Fibroblast of pulmonary artery (primary cell): ENCODE results near the gene OR6A2.
"Not testable (repeated sequence)": the region's sequence is repeated elsewhere in the genome, so short reads cannot be mapped to it uniquely, and the experiment has no call there.

Source experiments
- DNase-seq: peaks from one replicate; pipeline ENCODE4 v3.0.0-alpha.2; 2010; ENCODE audit warnings: low read depth
- H3K4me3 ChIP-seq: replicated peaks from 2 replicates; pipeline ENCODE4 v1.5.1; 2011; ENCODE audit warnings: low read depth, mild to moderate bottlenecking, control low read depth, low read length, moderate library complexity
- TF ChIP-seq, protein P1 (sequence below): IDR thresholded peaks from 2 replicates; pipeline ENCODE4 v1.5.1; 2011; ENCODE audit warnings: mild to moderate bottlenecking, control low read depth, low read length, inconsistent platforms; ENCODE audit errors: missing control alignments

Gene OR6A2

DNA sequence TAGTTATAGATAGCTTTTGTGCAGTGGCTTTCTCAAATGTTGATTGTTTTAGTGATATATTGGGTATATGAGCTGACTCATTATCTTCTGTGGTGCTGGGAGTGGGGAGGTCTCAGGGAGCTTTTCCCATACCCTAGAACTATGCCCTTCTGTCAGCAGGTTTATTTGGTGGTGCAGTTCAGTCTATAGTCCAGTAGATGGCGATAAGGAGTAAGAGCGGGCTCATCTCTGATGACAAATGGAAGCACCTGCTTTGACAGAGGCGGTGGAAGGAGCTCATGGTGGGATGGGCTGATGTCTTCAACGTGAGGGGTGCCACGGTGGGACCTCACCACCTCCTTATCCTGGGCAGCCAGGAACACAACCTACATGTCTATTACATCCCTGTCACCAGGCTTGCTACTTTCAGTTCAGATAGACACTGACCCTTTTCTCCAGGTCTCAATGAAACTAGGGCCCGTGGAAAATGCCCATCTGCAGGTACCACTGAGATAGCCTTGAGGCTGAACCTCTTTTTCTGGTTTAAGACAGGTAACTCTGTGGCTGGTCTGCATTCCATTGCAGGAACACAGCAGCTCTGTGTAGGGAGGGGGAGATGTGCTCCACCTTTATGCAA lies 13.0 kb upstream of the OR6A2 start:
- no peak overlapping the region for H3K4me3 ChIP-seq
- DNase-seq, result peak; percentile 55
- TF ChIP-seq, protein P1, sequence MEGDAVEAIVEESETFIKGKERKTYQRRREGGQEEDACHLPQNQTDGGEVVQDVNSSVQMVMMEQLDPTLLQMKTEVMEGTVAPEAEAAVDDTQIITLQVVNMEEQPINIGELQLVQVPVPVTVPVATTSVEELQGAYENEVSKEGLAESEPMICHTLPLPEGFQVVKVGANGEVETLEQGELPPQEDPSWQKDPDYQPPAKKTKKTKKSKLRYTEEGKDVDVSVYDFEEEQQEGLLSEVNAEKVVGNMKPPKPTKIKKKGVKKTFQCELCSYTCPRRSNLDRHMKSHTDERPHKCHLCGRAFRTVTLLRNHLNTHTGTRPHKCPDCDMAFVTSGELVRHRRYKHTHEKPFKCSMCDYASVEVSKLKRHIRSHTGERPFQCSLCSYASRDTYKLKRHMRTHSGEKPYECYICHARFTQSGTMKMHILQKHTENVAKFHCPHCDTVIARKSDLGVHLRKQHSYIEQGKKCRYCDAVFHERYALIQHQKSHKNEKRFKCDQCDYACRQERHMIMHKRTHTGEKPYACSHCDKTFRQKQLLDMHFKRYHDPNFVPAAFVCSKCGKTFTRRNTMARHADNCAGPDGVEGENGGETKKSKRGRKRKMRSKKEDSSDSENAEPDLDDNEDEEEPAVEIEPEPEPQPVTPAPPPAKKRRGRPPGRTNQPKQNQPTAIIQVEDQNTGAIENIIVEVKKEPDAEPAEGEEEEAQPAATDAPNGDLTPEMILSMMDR, result peak; percentile 97

DNA sequence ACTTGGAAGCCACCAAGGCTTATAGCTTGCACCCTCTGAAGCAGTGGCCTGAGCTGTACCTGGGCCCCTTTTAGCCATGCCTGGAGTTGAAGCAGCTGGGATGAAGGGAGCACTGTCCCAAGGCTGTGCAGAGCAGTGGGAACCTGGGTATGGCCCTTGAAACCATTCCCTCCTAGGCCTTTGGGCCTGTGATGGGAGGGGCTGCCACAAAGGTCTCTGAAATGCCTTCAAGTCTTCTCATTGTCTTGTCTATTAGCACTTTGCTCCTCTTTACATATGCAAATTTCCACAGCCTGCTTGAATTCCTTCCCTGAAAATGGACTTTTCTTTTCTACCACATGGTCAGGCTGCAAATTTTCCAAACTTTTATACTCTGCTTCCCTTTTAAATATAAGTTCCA lies 1.6 kb upstream of the OR6A2 start:
- not testable (repeated sequence) for DNase-seq, H3K4me3 ChIP-seq

DNA sequence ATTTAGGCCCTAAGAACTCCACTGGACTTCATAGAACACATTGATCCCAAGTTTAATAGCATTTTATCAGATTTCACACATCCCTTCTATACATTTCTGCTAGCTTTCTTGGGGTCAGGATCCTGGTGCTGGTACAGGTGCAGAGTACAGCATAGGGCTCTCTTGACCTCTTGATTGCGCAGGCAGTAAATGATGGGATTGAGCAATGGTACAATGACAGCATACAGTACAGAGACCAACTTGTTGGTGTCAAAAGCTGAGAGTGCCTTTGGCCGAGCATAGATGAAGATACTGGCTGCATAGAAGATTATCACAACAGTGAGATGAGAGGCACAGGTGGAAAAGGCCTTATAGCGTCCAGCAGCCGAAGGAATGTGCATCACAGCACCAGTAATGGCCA lies 4.8 kb downstream of the OR6A2 start:
- TF ChIP-seq, protein P1, result no peak
- H3K4me3 ChIP-seq, result no peak overlapping the region
- no peak for DNase-seq

DNA sequence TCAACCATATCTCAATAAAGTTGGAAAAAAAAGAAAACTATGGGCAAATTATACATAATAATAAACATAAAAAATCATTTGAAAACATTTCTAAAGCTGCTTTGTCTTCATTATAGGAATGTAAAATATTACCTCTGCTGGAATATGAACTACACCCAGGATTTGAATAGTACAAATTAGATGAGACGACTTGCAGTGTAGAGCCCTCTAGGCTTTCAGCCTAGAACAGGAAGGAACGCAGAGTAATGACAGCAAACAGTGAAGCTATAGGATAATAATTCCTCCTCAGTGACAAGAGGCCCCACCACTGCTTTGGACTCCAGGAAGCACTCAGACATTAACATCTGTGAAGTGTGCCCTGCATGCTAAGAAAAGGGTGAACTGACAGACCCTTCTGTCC lies 8.9 kb downstream of the OR6A2 start:
- TF ChIP-seq, protein P1, result no peak
- no peak overlapping the region for H3K4me3 ChIP-seq
- no peak for DNase-seq

DNA sequence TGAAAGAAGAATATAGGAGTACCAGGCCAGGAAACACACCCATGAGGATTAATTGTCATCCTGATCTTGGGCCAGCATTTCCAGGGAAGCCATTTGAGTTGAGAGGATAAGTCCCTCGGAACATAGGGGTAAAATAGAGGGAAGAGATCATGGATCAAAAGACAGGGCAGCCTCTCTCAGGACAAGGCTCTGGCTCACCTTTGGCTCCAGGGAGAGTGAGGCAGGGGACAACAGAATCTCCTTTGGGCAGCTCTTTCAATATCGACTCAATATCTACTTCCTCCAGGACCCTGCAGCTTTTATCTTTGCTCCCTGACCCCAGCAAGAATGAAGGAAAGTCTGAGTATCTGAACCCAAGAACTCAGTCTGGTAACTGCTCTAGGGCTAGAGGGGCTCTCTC lies 16.8 kb downstream of the OR6A2 start, which contains the start of gene OR2AG1:
TSS of gene OR2AG1 (plus strand) at position 301 of the 400 bp plus-strand sequence. CDS start 2,018 bp downstream, outside the sequence.
- no peak within 1 kb of the TSS for H3K4me3 ChIP-seq
- no peak for DNase-seq
- TF ChIP-seq, protein P1, result no peak

DNA sequence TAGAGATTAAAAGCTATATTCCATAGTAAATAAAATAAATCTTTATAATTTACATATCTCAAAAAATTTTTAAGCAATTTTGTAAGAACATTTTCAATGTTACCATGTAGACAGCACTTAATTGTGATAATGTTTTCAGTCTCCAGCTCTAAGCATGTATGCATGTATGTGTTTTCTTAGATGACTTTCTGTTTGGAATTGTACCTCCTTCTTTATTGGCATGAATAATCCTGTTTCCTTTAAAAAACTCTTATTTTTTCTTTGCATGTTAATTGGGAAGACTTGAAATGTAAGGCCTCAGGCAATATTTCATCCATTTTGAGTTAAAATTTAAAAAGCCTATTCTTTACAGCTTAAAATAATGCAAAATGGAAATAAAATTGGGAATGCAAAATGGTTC lies 18.7 kb downstream of the OR6A2 start:
- no peak overlapping the region for H3K4me3 ChIP-seq
- DNase-seq, result no peak
- TF ChIP-seq, protein P1, result no peak

DNA sequence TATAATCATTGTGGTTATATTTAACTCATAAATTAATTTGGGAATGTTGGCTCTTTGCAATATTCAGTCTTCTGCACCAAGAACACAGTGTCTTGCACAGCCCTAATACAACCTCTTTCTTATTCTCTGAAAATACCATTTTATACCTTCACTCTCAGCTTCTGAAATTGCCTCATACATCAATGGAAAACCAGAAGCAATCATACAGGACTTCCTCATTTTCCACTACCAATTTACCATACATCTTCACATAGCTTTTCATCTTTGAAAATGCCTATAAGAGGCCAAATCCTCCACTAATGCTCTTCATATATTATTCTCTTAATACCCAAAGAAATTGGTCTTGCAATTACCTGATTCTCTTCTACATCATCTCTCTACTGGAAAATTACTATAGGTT lies 21.0 kb downstream of the OR6A2 start:
- DNase-seq, result no peak
- H3K4me3 ChIP-seq, result no peak overlapping the region
- TF ChIP-seq, protein P1, result no peak
